OCI-LY7 (cell line): ENCODE results near the gene PLCE1. TPM values are rescaled to one million over a fixed set of nuclear protein-coding genes. Genes with fewer than 3 reads are reported as not detected.

ENCODE experiments used
- BruUV-seq: library from RNA; stranded (reverse); fragments of 400-500 nt; replicated peaks from 2 replicates; lab custom pipeline; 2021; lab: Mats Ljungman, UMichigan
- CTCF ChIA-PET: fragments of 300-600 bp; sonication (Branson Sonifier 250); formaldehyde crosslinking; loops from one replicate; lab custom pipeline; 2022; ENCODE audit warnings: antibody characterized with exemption; ENCODE audit not compliant: unreplicated experiment; lab: Charles Lee
- POLR2A ChIA-PET: fragments of 300-600 bp; sonication (Branson Sonifier 250); formaldehyde crosslinking; loops from one replicate; lab custom pipeline; 2022; ENCODE audit warnings: antibody characterized with exemption; lab: Charles Lee
- DNase-seq: peaks from one replicate; pipeline ENCODE4 v3.0.0-alpha.2; 2015; ENCODE audit warnings: low spot score
- H2AFZ ChIP-seq: fragments of 200-600 bp; sonication (generic), shearing (Covaris generic); 2 replicates; pipeline ENCODE4 v1.6.1; 2014; ENCODE audit warnings: mild to moderate bottlenecking, antibody characterized with exemption, low read length, moderate library complexity
- H3K27ac ChIP-seq: fragments of 200-600 bp; sonication (generic); 2 replicates; pipeline ENCODE4 v1.5.1; 2014; ENCODE audit warnings: mixed run types, low read depth, mild to moderate bottlenecking, moderate library complexity, low read length, inconsistent platforms; ENCODE audit not compliant: poor library complexity, severe bottlenecking
- H3K36me3 ChIP-seq: fragments of 200-600 bp; sonication (generic); 2 replicates; pipeline ENCODE4 v1.6.1; 2014; ENCODE audit warnings: mild to moderate bottlenecking, antibody characterized with exemption, low read length, moderate library complexity, mixed read lengths; ENCODE audit not compliant: insufficient read depth
- H3K4me1 ChIP-seq: fragments of 200-600 bp; sonication (generic); 2 replicates; pipeline ENCODE4 v1.5.1; 2014; ENCODE audit warnings: mild to moderate bottlenecking, low read length; ENCODE audit not compliant: insufficient read depth, poor library complexity, severe bottlenecking
- H3K4me2 ChIP-seq: fragments of 200-600 bp; sonication (generic); 2 replicates; pipeline ENCODE4 v1.6.1; 2014; ENCODE audit warnings: mild to moderate bottlenecking, low read length
- H3K4me3 ChIP-seq: fragments of 200-600 bp; sonication (generic); 2 replicates; pipeline ENCODE4 v1.5.1; 2014; ENCODE audit warnings: mild to moderate bottlenecking, low read depth, low read length; ENCODE audit not compliant: poor library complexity, severe bottlenecking
- H3K79me2 ChIP-seq: fragments of 200-600 bp; sonication (generic); 2 replicates; pipeline ENCODE4 v1.6.1; 2016; ENCODE audit warnings: low read depth, mild to moderate bottlenecking, low read length, moderate library complexity, mixed read lengths; ENCODE audit not compliant: insufficient read depth
- H3K9me2 ChIP-seq: fragments of 200-600 bp; sonication (generic); 2 replicates; pipeline ENCODE4 v1.6.1; 2016; ENCODE audit warnings: mild to moderate bottlenecking, low read length, mixed read lengths; ENCODE audit not compliant: insufficient read depth
- H3K9me3 ChIP-seq: fragments of 200-600 bp; sonication (generic); 2 replicates; pipeline ENCODE4 v1.6.1; 2014; ENCODE audit warnings: mild to moderate bottlenecking, mixed run types, low read length, mixed read lengths
- H4K20me1 ChIP-seq: fragments of 200-600 bp; sonication (generic); 2 replicates; pipeline ENCODE4 v1.6.1; 2014; ENCODE audit warnings: mild to moderate bottlenecking, antibody characterized with exemption, low read length, moderate library complexity, mixed read lengths; ENCODE audit not compliant: insufficient read depth
- CTCF ChIP-seq: fragments of 200-600 bp; sonication (generic); conservative IDR thresholded peaks from 2 replicates; pipeline ENCODE4 v1.5.1; 2014; ENCODE audit warnings: mild to moderate bottlenecking, antibody characterized with exemption, low read length, moderate library complexity, mixed read lengths
- EZH2phosphoT487 ChIP-seq: fragments of 200-600 bp; sonication (generic); IDR thresholded peaks from 2 replicates; pipeline ENCODE4 v1.6.1; 2018; ENCODE audit warnings: low read depth, borderline replicate concordance, mild to moderate bottlenecking, mixed run types, antibody characterized with exemption, low read length, moderate library complexity, mixed read lengths
- intact Hi-C: fragments of 100-400 bp; cut with micrococcal nuclease; formaldehyde crosslinking; loops from one replicate; pipeline ENCODE4 v1.10.0; 2022; ENCODE audit not compliant: unreplicated experiment
- total RNA-seq, 2 experiments: library from RNA; depleted of rRNA in 1 of 2; stranded (reverse); fragments of >200 nt in 1 of 2; shearing (Covaris generic) in 1 of 2; gene quantifications; 2 replicates each; pipeline ENCODE4 v1.2.3, GENCODE V29; 2014 to 2022

The PLCE1 gene
- total RNA-seq, 2 experiments from 2014 or later: 0.06 TPM; not detected in 1

GRCh38 chr10:94002156-94002555 is 8.4 kb downstream of the PLCE1 start:
- Histone ChIP-seq H3K9me3 (no peaks in the 10 kb centered on the region), H2AFZ (no peak overlapping the region), H3K36me3 (no peaks in the 10 kb centered on the region), H3K4me3 (no peak overlapping the region), H3K4me1 (no peaks in the 10 kb centered on the region), H4K20me1 (no peaks in the 10 kb centered on the region), H3K9me2 (no peaks in the 10 kb centered on the region), H3K27ac (no peak overlapping the region), H3K4me2 (no peak overlapping the region), H3K79me2 (no peaks in the 10 kb centered on the region)
- ChIA-PET CTCF (no interaction called here), POLR2A (interaction anchor here (0.6 kb wide), 1 partner anchor 421 kb away, joined by 4 read pairs; no protein-coding TSS in a partner anchor)
- intact Hi-C loops: no loop called here
- no peak for DNase-seq
- no peak for TF ChIP-seq CTCF
- TF ChIP-seq EZH2phosphoT487: no peak
- BruUV-seq: no TSS peak

- no peak for DNase-seq
- no peak overlapping the region for H2AFZ ChIP-seq
- ChIA-PET POLR2A (no interaction called here), CTCF (no interaction called here)
- no TSS peak for BruUV-seq
- intact Hi-C loops: no loop called here
- no peak overlapping the region for H3K27ac ChIP-seq
- H3K4me1 ChIP-seq: no peaks in the 10 kb centered on the region
- TF ChIP-seq CTCF (no peak), EZH2phosphoT487 (no peak)
- H4K20me1 ChIP-seq: no peaks in the 10 kb centered on the region
- no peaks in the 10 kb centered on the region for H3K9me2 ChIP-seq
- H3K4me2 ChIP-seq: no peak overlapping the region
- no peaks in the 10 kb centered on the region for H3K9me3 ChIP-seq
- no peak overlapping the region for H3K4me3 ChIP-seq
- H3K79me2 ChIP-seq: no peaks in the 10 kb centered on the region
- H3K36me3 ChIP-seq: no peaks in the 10 kb centered on the region
Measured at GRCh38 chr10:94003488-94003887, 9.8 kb downstream of the PLCE1 start.

- Histone ChIP-seq H3K4me1 (no peaks in the 10 kb centered on the region), H3K79me2 (no peaks in the 10 kb centered on the region), H3K36me3 (no peaks in the 10 kb centered on the region), H3K4me2 (no peak overlapping the region), H4K20me1 (no peaks in the 10 kb centered on the region), H2AFZ (no peak overlapping the region), H3K27ac (no peak overlapping the region), H3K4me3 (no peak overlapping the region), H3K9me2 (no peaks in the 10 kb centered on the region), H3K9me3 (no peaks in the 10 kb centered on the region)
- intact Hi-C loops: no loop called here
- no TSS peak for BruUV-seq
- TF ChIP-seq EZH2phosphoT487: no peak
- CTCF ChIA-PET: no interaction called here
- POLR2A ChIA-PET: no interaction called here
- no peak for DNase-seq
Measured at GRCh38 chr10:94005050-94005449, 11.3 kb downstream of the PLCE1 start.
